SKM-1 (cell line): ENCODE data around the gene ARHGAP42.
A peak's percentile ranks its signal among the peaks of the same experiment; 100 is the strongest.

Source experiments
- DNase-seq: peaks from one replicate; lab custom pipeline; 2025; ENCODE audit not compliant: unreplicated experiment; lab: John Stamatoyannopoulos, UW

The ARHGAP42 gene

DNA sequence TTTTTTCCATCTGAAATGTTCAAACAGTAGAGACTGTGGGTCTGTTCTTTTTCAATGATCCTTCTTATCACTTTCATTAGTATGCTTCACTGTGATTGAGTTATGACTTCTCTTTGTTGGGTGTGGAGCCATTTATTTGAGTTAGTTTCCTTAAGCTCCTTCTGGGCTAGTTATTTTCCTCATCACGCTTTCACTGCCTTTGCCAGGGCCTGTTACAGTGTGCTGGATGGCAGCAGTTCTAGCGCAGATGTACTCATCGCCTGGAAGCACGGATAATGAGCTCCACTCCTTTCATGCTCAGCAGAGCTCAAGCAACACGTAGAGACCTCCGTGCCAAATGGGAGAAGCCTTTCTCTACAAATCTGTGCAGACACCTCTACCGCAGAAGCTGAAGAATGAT is 7.0 kb upstream of the ARHGAP42 start:
- DNase-seq, result no peak

DNA sequence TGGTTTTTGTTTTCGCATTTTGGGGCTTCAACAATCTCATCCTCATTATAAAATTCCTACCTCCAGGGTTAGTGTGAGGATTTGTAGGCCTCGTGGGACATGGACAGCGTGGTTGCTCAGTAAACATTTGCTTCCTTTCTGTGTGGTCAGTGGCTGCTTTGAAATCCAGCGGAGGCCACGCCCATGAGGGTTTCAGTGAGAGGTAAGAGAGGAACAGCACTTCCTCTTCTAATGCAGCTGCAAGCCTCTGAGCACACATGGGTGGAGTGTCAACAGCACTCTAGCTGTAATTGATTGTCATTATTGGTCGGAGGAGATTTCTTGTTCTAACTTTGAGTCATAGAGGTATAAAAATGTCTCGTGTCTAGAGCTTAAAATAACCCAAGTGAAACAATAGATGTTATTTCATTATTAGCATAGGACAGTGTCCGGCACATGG is 6.0 kb upstream of the ARHGAP42 start:
- DNase-seq, result peak; percentile 87

- DNase-seq, result no peak
These were observed 4.7 kb upstream of the ARHGAP42 start for GRCh38 chr11:100682247-100682969.

GRCh38 chr11:100683126-100683525 is 4.0 kb upstream of the ARHGAP42 start:
- no peak for DNase-seq

DNA sequence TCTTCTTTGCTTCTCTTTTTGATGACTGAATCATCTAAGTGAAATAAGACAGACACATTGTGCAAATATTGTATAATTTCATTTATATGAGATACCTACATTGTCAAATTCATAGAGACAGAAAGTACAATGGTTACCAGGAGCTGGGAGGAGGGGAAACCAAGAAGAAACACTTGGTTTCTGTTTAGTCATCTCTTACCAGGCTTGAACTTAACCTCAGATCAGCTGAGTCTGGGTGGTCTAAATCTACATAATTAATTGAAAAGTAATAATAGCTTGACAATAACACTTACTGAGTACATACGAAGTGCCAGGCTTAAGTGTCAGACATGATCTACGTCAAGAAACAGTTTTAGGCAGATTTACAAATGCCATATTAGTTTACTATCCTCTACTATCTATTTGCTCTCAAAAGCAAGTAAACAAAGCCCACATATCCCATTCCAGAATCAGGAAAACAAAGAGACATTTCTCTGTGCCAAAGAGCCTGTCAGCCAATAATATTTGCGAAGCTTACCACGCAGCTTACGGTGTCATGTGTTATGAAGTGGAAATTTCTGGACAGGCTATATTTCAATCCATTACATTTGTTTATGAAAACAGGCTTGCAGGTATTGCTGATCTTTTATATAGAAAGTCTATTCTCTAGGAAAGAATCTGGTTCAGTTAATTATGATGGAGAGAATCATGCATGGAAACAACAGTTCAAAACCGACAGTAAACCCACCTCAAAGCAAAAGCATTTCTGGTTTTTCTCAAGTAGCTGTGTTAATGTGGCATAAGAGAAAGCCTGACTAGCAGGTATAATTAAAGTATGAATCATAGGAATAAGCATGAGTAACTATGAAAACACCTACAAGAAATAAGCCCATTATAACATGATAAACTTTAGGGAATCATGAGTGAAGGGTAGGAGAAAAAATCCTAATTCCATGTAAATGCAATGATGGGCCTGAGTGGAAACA is 2.7 kb upstream of the ARHGAP42 start:
- DNase-seq, result no peak

GRCh38 chr11:100686476-100687053 is 523 bp upstream of the ARHGAP42 start:
- no peak for DNase-seq

DNA sequence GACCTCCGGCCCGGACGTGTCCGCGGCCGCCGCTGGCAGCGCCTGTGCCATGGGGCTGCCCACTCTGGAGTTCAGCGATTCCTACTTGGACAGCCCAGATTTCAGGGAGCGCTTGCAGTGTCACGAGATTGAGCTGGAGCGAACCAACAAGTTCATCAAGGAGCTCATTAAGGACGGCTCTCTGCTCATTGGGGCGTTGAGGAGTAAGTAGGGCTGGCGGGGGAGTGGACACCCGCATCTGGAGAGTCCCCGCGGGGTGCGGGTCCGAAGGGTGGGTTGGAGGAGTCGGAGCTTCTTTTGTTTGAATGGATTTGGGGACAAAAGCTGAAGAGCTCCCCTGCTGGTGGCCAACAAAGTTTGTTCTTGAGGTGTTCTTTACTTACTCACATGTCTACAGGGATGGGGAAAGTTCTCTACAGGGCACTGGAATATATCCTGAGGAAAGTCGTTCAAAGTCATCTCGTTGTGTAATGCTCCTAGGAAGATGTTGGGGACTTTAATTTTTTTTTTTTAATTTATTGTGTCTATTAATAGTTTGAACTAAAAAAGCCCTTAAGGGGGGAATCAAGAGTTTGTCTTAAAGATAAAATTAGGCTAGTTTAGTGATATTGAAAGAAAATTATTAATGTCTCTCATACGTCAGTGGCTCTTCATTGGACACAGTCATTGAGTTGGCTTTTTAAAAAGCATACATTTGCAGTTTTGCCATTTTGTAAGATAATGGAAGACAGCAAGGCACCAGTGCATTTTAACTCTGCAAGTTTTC is 725 bp downstream of the ARHGAP42 start:
- peak; percentile 39 for DNase-seq

- DNase-seq, result no peak
These were observed 2.1 kb downstream of the ARHGAP42 start for GRCh38 chr11:100689141-100689540.

DNA sequence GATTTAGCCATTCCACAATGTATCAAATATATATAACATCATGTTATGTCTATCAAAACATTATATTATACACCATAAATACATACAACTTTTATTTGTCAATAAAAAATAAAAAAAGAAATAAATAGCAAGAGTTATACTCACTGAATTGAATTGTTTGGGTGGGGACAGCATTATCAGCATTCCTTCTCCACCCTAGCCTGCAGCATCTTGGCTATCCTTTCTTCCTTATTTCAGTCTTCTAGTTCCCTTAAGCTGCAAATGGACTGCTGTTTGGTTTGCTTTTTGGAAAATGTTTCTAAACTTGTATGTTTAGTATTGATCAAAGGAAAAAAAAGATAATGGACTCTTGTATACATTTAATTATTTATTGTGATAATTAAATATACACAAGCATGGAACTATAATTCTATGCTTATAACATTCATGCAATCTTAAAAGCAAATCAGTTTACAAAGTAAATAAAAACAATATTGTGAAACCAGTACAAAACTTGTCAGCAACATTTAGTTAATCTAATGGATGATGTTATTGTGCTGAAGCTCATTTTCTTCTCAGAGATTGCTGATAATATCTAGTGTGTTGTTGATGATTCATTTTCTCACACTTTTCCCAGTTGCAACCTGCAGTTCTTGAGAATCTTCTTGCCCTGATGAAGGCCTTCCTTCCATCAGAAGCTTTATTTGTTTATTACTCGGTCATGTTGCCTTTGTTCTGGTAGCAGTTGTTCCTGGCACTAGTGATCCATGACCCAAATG is 5.0 kb downstream of the ARHGAP42 start:
- no peak for DNase-seq

- DNase-seq, result no peak
These were observed 8.8 kb downstream of the ARHGAP42 start for GRCh38 chr11:100695911-100696310.

DNA sequence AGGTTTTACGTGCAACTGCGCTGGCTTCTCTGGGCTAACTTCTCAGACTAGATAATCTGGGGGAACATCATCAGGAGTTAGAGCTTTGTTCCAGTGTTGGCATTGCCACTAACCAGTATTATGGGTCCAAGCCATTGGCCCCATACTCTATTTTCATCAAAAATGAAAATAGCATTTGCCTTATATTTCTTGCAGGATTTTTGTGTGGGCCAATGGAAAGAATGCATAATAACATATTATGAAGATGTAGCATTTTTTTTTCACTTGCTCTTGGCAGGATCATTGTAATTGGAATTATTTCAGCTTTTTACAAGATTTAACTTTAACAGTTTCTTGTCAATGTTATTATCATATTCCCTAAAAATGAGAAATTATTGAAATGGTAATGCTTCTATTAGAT is 16.1 kb downstream of the ARHGAP42 start:
- no peak for DNase-seq

- DNase-seq, result no peak
These were observed 16.9 kb downstream of the ARHGAP42 start for GRCh38 chr11:100703801-100704575.

GRCh38 chr11:100705447-100705846 is 18.4 kb downstream of the ARHGAP42 start:
- DNase-seq, result no peak

- no peak for DNase-seq
These were observed 19.1 kb downstream of the ARHGAP42 start for GRCh38 chr11:100706179-100706578.

DNA sequence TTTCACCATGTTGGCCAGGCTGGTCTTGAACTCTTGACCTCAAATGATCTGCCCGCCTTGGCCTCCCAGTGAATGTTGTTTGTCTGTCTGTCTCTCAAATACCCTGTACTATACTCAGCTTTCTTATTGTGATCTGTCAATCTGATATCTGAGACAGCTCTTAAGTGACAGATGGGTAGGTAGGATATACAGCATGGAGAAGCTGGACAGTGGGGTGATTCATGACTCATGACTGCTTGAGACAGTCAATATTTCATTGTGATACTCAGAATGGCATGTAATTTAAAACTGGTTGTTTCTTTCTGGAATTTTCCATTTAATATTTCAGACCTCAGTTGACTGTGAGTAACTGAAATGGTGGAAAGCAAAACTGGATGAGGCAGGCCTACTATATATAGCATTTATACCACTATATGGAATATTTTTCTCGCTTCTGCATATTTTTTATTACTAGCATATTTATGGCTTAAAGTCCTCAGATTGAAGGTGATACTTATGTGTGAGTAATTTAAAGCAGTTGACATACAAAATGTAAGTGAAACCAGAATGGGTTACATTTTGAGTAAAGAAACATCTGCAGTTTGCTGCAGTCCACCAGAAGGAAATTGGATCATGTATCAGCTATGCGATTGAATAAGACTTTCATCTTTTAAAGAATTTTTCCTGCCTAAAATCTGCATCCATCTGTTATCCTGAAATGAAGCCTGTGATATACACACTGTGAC is 22.3 kb downstream of the ARHGAP42 start:
- no peak for DNase-seq

GRCh38 chr11:100711984-100712383 is 24.9 kb downstream of the ARHGAP42 start:
- no peak for DNase-seq

- DNase-seq, result no peak
These were observed 25.5 kb downstream of the ARHGAP42 start for GRCh38 chr11:100712583-100712982.

DNA sequence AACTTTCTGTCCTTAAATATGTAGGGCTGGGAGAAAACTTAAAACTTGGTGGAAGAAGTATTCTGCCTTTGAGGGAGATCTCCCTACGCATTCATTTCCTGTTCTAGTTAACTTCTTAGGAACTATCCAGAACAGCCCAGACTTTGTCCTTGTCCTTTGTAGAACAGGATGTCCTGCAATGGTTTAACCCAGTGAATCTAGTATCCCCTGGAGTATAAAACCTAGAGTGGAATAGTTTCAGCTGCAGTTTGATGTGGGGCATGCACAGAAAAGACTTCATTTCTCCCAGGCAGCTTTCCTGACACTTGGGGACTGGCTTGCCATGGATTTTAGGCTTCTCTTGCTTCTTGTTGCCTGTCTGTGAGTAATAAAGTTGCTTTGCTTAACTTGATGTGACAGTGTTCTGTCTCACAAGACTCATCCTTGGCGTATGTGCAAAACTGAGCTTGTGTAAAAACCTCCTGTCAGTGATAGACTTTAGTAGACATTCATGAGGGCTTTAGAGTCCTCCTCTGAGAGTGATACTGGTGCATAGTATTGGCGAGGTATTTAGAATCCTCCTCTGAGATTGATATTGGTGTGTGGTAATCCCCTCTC is 28.2 kb downstream of the ARHGAP42 start:
- no peak for DNase-seq
